H9 (cell line): ENCODE data around the gene PGF. TPM values are rescaled to one million over a fixed set of nuclear protein-coding genes. Genes with fewer than 3 reads are reported as not detected.

Experiments
- DNase-seq: peaks from one replicate; pipeline ENCODE4 v3.0.0-alpha.2; 2017
- H2AFZ ChIP-seq: one replicate; pipeline ENCODE4 v1.6.1; 2013; ENCODE audit warnings: mild to moderate bottlenecking, low read length, control low read depth, moderate library complexity
- H2AK5ac ChIP-seq: 2 replicates; pipeline ENCODE4 v1.6.1; 2013; ENCODE audit warnings: low read length, control low read depth, mixed read lengths; ENCODE audit not compliant: insufficient read length
- H2BK120ac ChIP-seq: one replicate; pipeline ENCODE4 v1.6.1; 2013; ENCODE audit warnings: low read depth, mild to moderate bottlenecking, low read length, control low read depth, inconsistent platforms; ENCODE audit not compliant: poor library complexity, severe bottlenecking
- H2BK12ac ChIP-seq: 2 replicates; pipeline ENCODE4 v1.6.1; 2013; ENCODE audit warnings: low read length, control low read depth, mixed read lengths, low read depth; ENCODE audit not compliant: insufficient read length
- H2BK15ac ChIP-seq: 2 replicates; pipeline ENCODE4 v1.6.1; 2013; ENCODE audit warnings: low read depth, low read length, control low read depth
- H2BK20ac ChIP-seq: one replicate; pipeline ENCODE4 v1.6.1; 2013; ENCODE audit warnings: low read depth, mild to moderate bottlenecking, low read length, control low read depth, inconsistent platforms; ENCODE audit not compliant: poor library complexity, severe bottlenecking
- H2BK5ac ChIP-seq: 2 replicates; pipeline ENCODE4 v1.6.1; 2013; ENCODE audit warnings: low read length, control low read depth, mixed read lengths; ENCODE audit not compliant: insufficient read length
- H3K14ac ChIP-seq: 2 replicates; pipeline ENCODE4 v1.6.1; 2013; ENCODE audit warnings: low read length, control low read depth; ENCODE audit not compliant: insufficient read depth
- H3K18ac ChIP-seq: 2 replicates; pipeline ENCODE4 v1.6.1; 2013; ENCODE audit warnings: low read depth, mild to moderate bottlenecking, mixed read lengths, low read length, control low read depth; ENCODE audit not compliant: insufficient read length
- H3K23ac ChIP-seq: 2 replicates; pipeline ENCODE4 v1.6.1; 2013; ENCODE audit warnings: low read length, control low read depth, mixed read lengths, low read depth; ENCODE audit not compliant: insufficient read length
- H3K23me2 ChIP-seq: 2 replicates; pipeline ENCODE4 v1.6.1; 2013; ENCODE audit warnings: low read depth, mild to moderate bottlenecking, mixed read lengths, low read length, control low read depth; ENCODE audit not compliant: insufficient read length, poor library complexity, severe bottlenecking
- H3K27ac ChIP-seq: 2 replicates; pipeline ENCODE4 v1.5.1; 2013; ENCODE audit warnings: low read length, control low read depth, mixed read lengths, low read depth; ENCODE audit not compliant: insufficient read length
- H3K27me3 ChIP-seq: 2 replicates; pipeline ENCODE4 v1.6.1; 2013; ENCODE audit warnings: low read length, control low read depth, inconsistent platforms; ENCODE audit not compliant: insufficient read depth
- H3K4ac ChIP-seq: 2 replicates; pipeline ENCODE4 v1.6.1; 2013; ENCODE audit warnings: low read depth, mild to moderate bottlenecking, control low read depth, inconsistent platforms, low read length, moderate library complexity
- H3K4me1 ChIP-seq: 2 replicates; pipeline ENCODE4 v1.6.1; 2013; ENCODE audit warnings: low read length, control low read depth, inconsistent platforms; ENCODE audit not compliant: insufficient read depth
- H3K4me2 ChIP-seq: 2 replicates; pipeline ENCODE4 v1.6.1; 2013; ENCODE audit warnings: low read length, control low read depth, mixed read lengths; ENCODE audit not compliant: insufficient read length, insufficient read depth
- H3K56ac ChIP-seq: 2 replicates; pipeline ENCODE4 v1.6.1; 2013; ENCODE audit warnings: low read depth, mild to moderate bottlenecking, mixed read lengths, low read length, control low read depth; ENCODE audit not compliant: insufficient read length
- H3K79me1 ChIP-seq: 2 replicates; pipeline ENCODE4 v1.6.1; 2013; ENCODE audit warnings: low read depth, mild to moderate bottlenecking, moderate library complexity, low read length, control low read depth, inconsistent platforms; ENCODE audit not compliant: insufficient read depth, poor library complexity, severe bottlenecking
- H3K79me2 ChIP-seq: 2 replicates; pipeline ENCODE4 v1.6.1; 2013; ENCODE audit warnings: low read length, control low read depth, inconsistent platforms; ENCODE audit not compliant: insufficient read depth
- H3K9ac ChIP-seq: 2 replicates; pipeline ENCODE4 v1.6.1; 2013; ENCODE audit warnings: low read length, control low read depth, mixed read lengths; ENCODE audit not compliant: insufficient read length; ENCODE audit errors: extremely low read depth
- H3K9me3 ChIP-seq: one replicate; pipeline ENCODE4 v1.6.1; 2013; ENCODE audit warnings: low read depth, low read length, inconsistent platforms; ENCODE audit not compliant: control insufficient read depth
- H3T11ph ChIP-seq: one replicate; pipeline ENCODE4 v1.6.1; 2013; ENCODE audit warnings: mild to moderate bottlenecking, low read length, control low read depth, inconsistent platforms
- H4K20me1 ChIP-seq: one replicate; pipeline ENCODE4 v1.6.1; 2013; ENCODE audit not compliant: control insufficient read depth, insufficient read length, insufficient read depth
- H4K5ac ChIP-seq: 2 replicates; pipeline ENCODE4 v1.6.1; 2013; ENCODE audit warnings: low read depth, mild to moderate bottlenecking, mixed read lengths, low read length, control low read depth; ENCODE audit not compliant: insufficient read length
- H4K8ac ChIP-seq: replicated peaks from 2 replicates; pipeline ENCODE4 v1.6.1; 2013; ENCODE audit warnings: low read length, control low read depth, mixed read lengths, low read depth; ENCODE audit not compliant: insufficient read length
- H4K91ac ChIP-seq: 2 replicates; pipeline ENCODE4 v1.6.1; 2013; ENCODE audit warnings: low read depth, mild to moderate bottlenecking, moderate library complexity, mixed read lengths, low read length, control low read depth; ENCODE audit not compliant: insufficient read length
- H3K27ac Mint-ChIP-seq, 3 experiments: 2 replicates in 2 of 3; 3 replicates in 1 of 3; pipeline ENCODE4 v1.8.0; 2020 to 2021; ENCODE audit warnings: mixed read lengths in 3 of 3, mild to moderate bottlenecking in 1 of 3, moderate library complexity in 1 of 3
- H3K27me3 Mint-ChIP-seq: 2 replicates; pipeline ENCODE4 v1.8.0; 2021; ENCODE audit warnings: low read depth, mild to moderate bottlenecking, moderate library complexity, mixed read lengths
- H3K36me3 Mint-ChIP-seq, 3 experiments: 2 replicates in 2 of 3; 3 replicates in 1 of 3; pipeline ENCODE4 v1.8.0; 2020 to 2021; ENCODE audit warnings: low read depth in 3 of 3, mixed read lengths in 3 of 3; ENCODE audit not compliant: insufficient read depth in 1 of 3
- H3K4me1 Mint-ChIP-seq, 2 experiments: 2 replicates each; pipeline ENCODE4 v1.8.0; 2020; ENCODE audit warnings: mixed read lengths in 2 of 2
- H3K4me3 Mint-ChIP-seq, 2 experiments: 2 replicates in 1 of 2; 3 replicates in 1 of 2; pipeline ENCODE4 v1.8.0; 2020 to 2021; ENCODE audit warnings: mild to moderate bottlenecking in 2 of 2, mixed read lengths in 2 of 2, moderate library complexity in 1 of 2
- H3K9me3 Mint-ChIP-seq, 2 experiments: 2 replicates in 1 of 2; 3 replicates in 1 of 2; pipeline ENCODE4 v1.8.0; 2020; ENCODE audit warnings: mild to moderate bottlenecking in 2 of 2, mixed read lengths in 2 of 2, moderate library complexity in 1 of 2
- WGBS: extraction: QIAGEN DNeasy Blood & Tissue Kit; methylation state at CpG from one replicate; pipeline ENCODE4 v1.1.7; 2013; ENCODE audit warnings: missing lambda C conversion rate, low lambda C conversion rate, mixed read lengths; ENCODE audit not compliant: insufficient read length; ENCODE audit errors: extremely low coverage; 5-methylcytosine and 5-hydroxymethylcytosine counted together
- total RNA-seq: library from RNA; stranded (reverse); gene quantifications from 2 replicates; pipeline ENCODE4 v1.2.1, GENCODE V29; 2021
- TF ChIP-seq, protein P1 (sequence below): fragments of 200-600 bp; sonication (generic); conservative IDR thresholded peaks from 3 replicates; pipeline ENCODE4 v1.8.0; 2021; ENCODE audit warnings: antibody characterized with exemption, mild to moderate bottlenecking

PGF gene
- total RNA-seq, 1 experiment from 2014 or later, result 2.3 TPM

DNA sequence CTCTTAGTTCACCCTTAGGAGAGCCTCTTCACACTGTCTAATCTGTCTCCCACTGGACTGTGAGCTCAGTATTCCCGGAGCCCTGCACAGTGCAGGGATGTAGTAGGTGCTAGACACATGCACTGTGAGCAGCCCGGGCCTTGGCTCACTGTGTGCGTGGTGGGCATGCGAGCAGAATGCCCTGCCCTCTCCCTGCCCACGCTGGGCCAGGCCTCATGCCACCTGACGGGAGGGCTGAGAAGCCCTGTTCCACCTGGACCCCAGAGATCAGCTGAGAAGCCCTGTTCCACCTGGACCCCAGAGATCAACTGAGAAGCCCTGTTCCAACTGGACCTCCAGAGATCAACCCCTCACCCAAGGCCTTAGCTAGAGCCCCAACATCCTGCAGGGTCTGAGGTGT lies 43.3 kb downstream of the PGF start:
- no CpG with 5 or more reads among the region's 6 CpGs for WGBS
- no peak overlapping the region for H3T11ph ChIP-seq
- no peak overlapping the region for H4K5ac ChIP-seq
- H2BK12ac ChIP-seq, result no peak overlapping the region
- no peaks in the 10 kb centered on the region for H4K20me1 ChIP-seq
- H3K27me3 Mint-ChIP-seq, result no peaks in the 10 kb centered on the region
- H3K23ac ChIP-seq, result no peak overlapping the region
- TF ChIP-seq, protein P1, sequence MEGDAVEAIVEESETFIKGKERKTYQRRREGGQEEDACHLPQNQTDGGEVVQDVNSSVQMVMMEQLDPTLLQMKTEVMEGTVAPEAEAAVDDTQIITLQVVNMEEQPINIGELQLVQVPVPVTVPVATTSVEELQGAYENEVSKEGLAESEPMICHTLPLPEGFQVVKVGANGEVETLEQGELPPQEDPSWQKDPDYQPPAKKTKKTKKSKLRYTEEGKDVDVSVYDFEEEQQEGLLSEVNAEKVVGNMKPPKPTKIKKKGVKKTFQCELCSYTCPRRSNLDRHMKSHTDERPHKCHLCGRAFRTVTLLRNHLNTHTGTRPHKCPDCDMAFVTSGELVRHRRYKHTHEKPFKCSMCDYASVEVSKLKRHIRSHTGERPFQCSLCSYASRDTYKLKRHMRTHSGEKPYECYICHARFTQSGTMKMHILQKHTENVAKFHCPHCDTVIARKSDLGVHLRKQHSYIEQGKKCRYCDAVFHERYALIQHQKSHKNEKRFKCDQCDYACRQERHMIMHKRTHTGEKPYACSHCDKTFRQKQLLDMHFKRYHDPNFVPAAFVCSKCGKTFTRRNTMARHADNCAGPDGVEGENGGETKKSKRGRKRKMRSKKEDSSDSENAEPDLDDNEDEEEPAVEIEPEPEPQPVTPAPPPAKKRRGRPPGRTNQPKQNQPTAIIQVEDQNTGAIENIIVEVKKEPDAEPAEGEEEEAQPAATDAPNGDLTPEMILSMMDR, result no peak
- H3K27ac ChIP-seq, result no peak overlapping the region
- no peaks in the 10 kb centered on the region for H3K27me3 ChIP-seq
- no peak overlapping the region for H3K4ac ChIP-seq
- peaks cover 0 to 3% of the 10 kb centered on the region in 2 experiments; a peak in 2 of 4 replicates for H3K4me1 Mint-ChIP-seq
- no peak overlapping the region for H3K9ac ChIP-seq
- H2AK5ac ChIP-seq, result no peak overlapping the region
- no peak overlapping the region for H4K8ac ChIP-seq
- no peaks in the 10 kb centered on the region for H3K9me3 ChIP-seq
- no peak for DNase-seq
- no peak overlapping the region for H2BK5ac ChIP-seq
- H3K4me3 Mint-ChIP-seq, result no peak overlapping the region
- no peaks in the 10 kb centered on the region for H3K9me3 Mint-ChIP-seq
- H3K79me1 ChIP-seq, result no peaks in the 10 kb centered on the region
- no peak overlapping the region for H2BK15ac ChIP-seq
- no peaks in the 10 kb centered on the region for H3K79me2 ChIP-seq
- H2BK120ac ChIP-seq, result no peak overlapping the region
- no peak overlapping the region for H3K56ac ChIP-seq
- no peak overlapping the region for H2AFZ ChIP-seq
- no peak overlapping the region for H3K18ac ChIP-seq
- H3K4me1 ChIP-seq, result no peaks in the 10 kb centered on the region
- peaks cover 0 to 1% (median 0%) of the 10 kb centered on the region in 3 experiments; a peak in 2 of 7 replicates for H3K36me3 Mint-ChIP-seq
- no peak overlapping the region for H3K4me2 ChIP-seq
- no peak overlapping the region for H3K14ac ChIP-seq
- H2BK20ac ChIP-seq, result no peak overlapping the region
- no peaks in the 10 kb centered on the region for H3K23me2 ChIP-seq
- H3K27ac Mint-ChIP-seq, result no peak overlapping the region
- no peak overlapping the region for H4K91ac ChIP-seq
